Measurements from ENCODE around the gene TSGA10IP. TPM values are rescaled to one million over a fixed set of nuclear protein-coding genes. Genes with fewer than 3 reads are reported as not detected.

Gene TSGA10IP
- total RNA-seq, 1 experiment from 2014 or later = not detected

DNA sequence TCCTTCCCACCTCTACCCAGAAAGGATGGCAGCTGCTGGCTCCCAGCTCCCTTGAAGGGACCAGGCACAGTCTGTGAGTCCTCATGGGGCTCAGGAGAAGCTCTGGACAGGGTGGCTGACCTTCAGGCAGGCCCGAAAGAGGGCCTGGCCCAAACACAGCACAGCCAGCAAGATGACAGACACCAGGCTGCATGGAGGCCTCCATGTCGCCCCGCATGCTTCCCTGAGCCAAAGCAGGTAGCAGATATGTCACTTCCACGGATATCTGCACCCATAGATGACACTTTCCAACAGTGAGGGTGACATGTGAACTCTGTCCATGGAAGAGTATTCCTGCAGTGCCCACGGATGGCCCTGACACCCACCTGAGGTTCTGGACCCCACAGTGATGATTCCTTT is 38.3 kb downstream of the TSGA10IP start:
- Histone ChIP-seq H3K9me2 (ENCODE audit: insufficient read depth) (no peaks in the 10 kb centered on the region), H3K4me3 (replicated peaks in 1 of 2; ENCODE audit: low read depth in 1 of 2, low read length in 2 of 2) (no peak overlapping the region), H3K4me1 (ENCODE audit: control insufficient read depth in 1 of 2, insufficient read depth in 2 of 2, low read length in 2 of 2) (no peaks in the 10 kb centered on the region), H3K9ac (ENCODE audit: low read length) (no peak overlapping the region), H4K20me1 (ENCODE audit: insufficient read depth) (no peaks in the 10 kb centered on the region), H3K9me3 (ENCODE audit: control insufficient read depth in 1 of 2, insufficient read depth in 1 of 2, low read depth in 1 of 2, low read length in 2 of 2) (no peaks in the 10 kb centered on the region), H2AFZ (ENCODE audit: low read depth, low read length, poor library complexity, severe bottlenecking) (no peak overlapping the region), H3K36me3 (ENCODE audit: control insufficient read depth in 1 of 2, insufficient read depth in 2 of 2, low read length in 2 of 2) (peaks cover 0 to 4% of the 10 kb centered on the region in 2 experiments; a peak in 1 of 4 replicates), H3K27ac (ENCODE audit: low read depth, low read length) (no peak overlapping the region), H3K27me3 (ENCODE audit: insufficient read depth, low read length) (no peaks in the 10 kb centered on the region), H3K79me2 (ENCODE audit: insufficient read depth, low read length) (no peaks in the 10 kb centered on the region), H3K4me2 (ENCODE audit: low read length) (no peak overlapping the region)
- intact Hi-C loops (cut with micrococcal nuclease) = no loop called here
- ATAC-seq (no peak), DNase-seq (ENCODE audit: low read depth, low spot score) (no peak)
- TF ChIP-seq, protein P1, sequence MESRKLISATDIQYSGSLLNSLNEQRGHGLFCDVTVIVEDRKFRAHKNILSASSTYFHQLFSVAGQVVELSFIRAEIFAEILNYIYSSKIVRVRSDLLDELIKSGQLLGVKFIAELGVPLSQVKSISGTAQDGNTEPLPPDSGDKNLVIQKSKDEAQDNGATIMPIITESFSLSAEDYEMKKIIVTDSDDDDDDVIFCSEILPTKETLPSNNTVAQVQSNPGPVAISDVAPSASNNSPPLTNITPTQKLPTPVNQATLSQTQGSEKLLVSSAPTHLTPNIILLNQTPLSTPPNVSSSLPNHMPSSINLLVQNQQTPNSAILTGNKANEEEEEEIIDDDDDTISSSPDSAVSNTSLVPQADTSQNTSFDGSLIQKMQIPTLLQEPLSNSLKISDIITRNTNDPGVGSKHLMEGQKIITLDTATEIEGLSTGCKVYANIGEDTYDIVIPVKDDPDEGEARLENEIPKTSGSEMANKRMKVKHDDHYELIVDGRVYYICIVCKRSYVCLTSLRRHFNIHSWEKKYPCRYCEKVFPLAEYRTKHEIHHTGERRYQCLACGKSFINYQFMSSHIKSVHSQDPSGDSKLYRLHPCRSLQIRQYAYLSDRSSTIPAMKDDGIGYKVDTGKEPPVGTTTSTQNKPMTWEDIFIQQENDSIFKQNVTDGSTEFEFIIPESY (IDR thresholded peaks at IDR 0.05; ENCODE audit: extremely low read depth, insufficient replicate concordance, low read length) = no peak
- TF ChIP-seq SIN3A (IDR thresholded peaks at IDR 0.05; ENCODE audit: low read depth) (no peak), ZFX (IDR thresholded peaks at IDR 0.05) (no peak), ELF1 (IDR thresholded peaks at IDR 0.05; ENCODE audit: borderline replicate concordance, low read depth) (no peak)
- CTCF ChIA-PET = no interaction called here
- no TSS peak for BruUV-seq (replicated peaks)
- POLR2A ChIA-PET = no interaction called here
- RAD21 ChIA-PET (ENCODE audit: low non-redundant PET in 1 of 2, low total read pairs in 2 of 2, uncharacterized antibody in 2 of 2, unreplicated experiment in 2 of 2) = no interaction called here

DNA sequence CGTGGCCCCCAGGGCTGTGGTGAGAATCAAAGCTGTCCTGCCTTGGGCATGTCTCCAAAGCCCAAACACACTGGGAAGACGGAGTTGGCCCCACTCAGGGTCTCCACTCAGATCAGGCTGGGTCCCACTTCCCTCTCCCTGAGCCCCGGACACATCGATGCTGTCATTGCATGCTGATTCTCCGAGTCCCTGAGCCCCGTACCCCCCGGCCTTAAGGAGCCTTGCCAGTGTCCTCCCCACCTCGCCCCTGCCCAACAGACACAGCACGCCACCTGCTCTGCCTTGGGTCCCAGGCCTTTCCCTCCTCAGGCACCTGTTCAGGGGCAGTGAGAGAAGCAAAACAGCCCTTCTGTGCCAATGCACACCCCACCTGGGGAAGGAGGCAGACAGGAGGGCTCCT is 42.1 kb downstream of the TSGA10IP start:
- ATAC-seq (no peak), DNase-seq (ENCODE audit: low read depth, low spot score) (no peak)
- no peaks in the 10 kb centered on the region for H3K36me3 ChIP-seq (ENCODE audit: control insufficient read depth in 1 of 2, insufficient read depth in 2 of 2, low read length in 2 of 2)
- no peaks in the 10 kb centered on the region for H3K27me3 ChIP-seq (ENCODE audit: insufficient read depth, low read length)
- H3K4me3 ChIP-seq (replicated peaks in 1 of 2; ENCODE audit: low read depth in 1 of 2, low read length in 2 of 2) = no peak overlapping the region
- no peak overlapping the region for H3K27ac ChIP-seq (ENCODE audit: low read depth, low read length)
- H2AFZ ChIP-seq (ENCODE audit: low read depth, low read length, poor library complexity, severe bottlenecking) = no peak overlapping the region
- no peaks in the 10 kb centered on the region for H3K9me2 ChIP-seq (ENCODE audit: insufficient read depth)
- BruUV-seq (replicated peaks) = no TSS peak
- H3K79me2 ChIP-seq (ENCODE audit: insufficient read depth, low read length) = no peaks in the 10 kb centered on the region
- H3K9ac ChIP-seq (ENCODE audit: low read length) = no peak overlapping the region
- CTCF ChIA-PET = interaction anchor here (1.7 kb wide), 1 partner anchor 275 kb away, joined by 11 read pairs; the partner anchor contains the start of gene KAT5
- no peaks in the 10 kb centered on the region for H3K9me3 ChIP-seq (ENCODE audit: control insufficient read depth in 1 of 2, insufficient read depth in 1 of 2, low read depth in 1 of 2, low read length in 2 of 2)
- POLR2A ChIA-PET = interaction anchor here (1.5 kb wide), 1 partner anchor 96 kb away, joined by 7 read pairs; no protein-coding TSS in a partner anchor
- H3K4me2 ChIP-seq (ENCODE audit: low read length) = no peak overlapping the region
- no peaks in the 10 kb centered on the region for H4K20me1 ChIP-seq (ENCODE audit: insufficient read depth)
- RAD21 ChIA-PET (ENCODE audit: low non-redundant PET in 1 of 2, low total read pairs in 2 of 2, uncharacterized antibody in 2 of 2, unreplicated experiment in 2 of 2) = no interaction called here
- intact Hi-C loops (cut with micrococcal nuclease) = no loop called here
- peaks cover 0 to 8% of the 10 kb centered on the region in 2 experiments; a peak in 2 of 4 replicates for H3K4me1 ChIP-seq (ENCODE audit: control insufficient read depth in 1 of 2, insufficient read depth in 2 of 2, low read length in 2 of 2)
- TF ChIP-seq TCF7L2 (IDR thresholded peaks at IDR 0.05; ENCODE audit: borderline replicate concordance, extremely low read depth, insufficient read depth, insufficient read length) = no peak
- TF ChIP-seq YY1 (IDR thresholded peaks at IDR 0.05; ENCODE audit: extremely low read depth, insufficient replicate concordance, low read depth, low read length) = no peak
- no peak for TF ChIP-seq EGR1 (IDR thresholded peaks at IDR 0.05; ENCODE audit: low read depth)
- TF ChIP-seq, protein P2, sequence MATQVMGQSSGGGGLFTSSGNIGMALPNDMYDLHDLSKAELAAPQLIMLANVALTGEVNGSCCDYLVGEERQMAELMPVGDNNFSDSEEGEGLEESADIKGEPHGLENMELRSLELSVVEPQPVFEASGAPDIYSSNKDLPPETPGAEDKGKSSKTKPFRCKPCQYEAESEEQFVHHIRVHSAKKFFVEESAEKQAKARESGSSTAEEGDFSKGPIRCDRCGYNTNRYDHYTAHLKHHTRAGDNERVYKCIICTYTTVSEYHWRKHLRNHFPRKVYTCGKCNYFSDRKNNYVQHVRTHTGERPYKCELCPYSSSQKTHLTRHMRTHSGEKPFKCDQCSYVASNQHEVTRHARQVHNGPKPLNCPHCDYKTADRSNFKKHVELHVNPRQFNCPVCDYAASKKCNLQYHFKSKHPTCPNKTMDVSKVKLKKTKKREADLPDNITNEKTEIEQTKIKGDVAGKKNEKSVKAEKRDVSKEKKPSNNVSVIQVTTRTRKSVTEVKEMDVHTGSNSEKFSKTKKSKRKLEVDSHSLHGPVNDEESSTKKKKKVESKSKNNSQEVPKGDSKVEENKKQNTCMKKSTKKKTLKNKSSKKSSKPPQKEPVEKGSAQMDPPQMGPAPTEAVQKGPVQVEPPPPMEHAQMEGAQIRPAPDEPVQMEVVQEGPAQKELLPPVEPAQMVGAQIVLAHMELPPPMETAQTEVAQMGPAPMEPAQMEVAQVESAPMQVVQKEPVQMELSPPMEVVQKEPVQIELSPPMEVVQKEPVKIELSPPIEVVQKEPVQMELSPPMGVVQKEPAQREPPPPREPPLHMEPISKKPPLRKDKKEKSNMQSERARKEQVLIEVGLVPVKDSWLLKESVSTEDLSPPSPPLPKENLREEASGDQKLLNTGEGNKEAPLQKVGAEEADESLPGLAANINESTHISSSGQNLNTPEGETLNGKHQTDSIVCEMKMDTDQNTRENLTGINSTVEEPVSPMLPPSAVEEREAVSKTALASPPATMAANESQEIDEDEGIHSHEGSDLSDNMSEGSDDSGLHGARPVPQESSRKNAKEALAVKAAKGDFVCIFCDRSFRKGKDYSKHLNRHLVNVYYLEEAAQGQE (IDR thresholded peaks at IDR 0.05; ENCODE audit: low read depth) = no peak
- no peak for TF ChIP-seq ZFX (IDR thresholded peaks at IDR 0.05)
- no peak for TF ChIP-seq JUND (IDR thresholded peaks at IDR 0.05)
- no peak for TF ChIP-seq SP1 (IDR thresholded peaks at IDR 0.05; ENCODE audit: low read depth)
- no peak for TF ChIP-seq ELF1 (IDR thresholded peaks at IDR 0.05; ENCODE audit: borderline replicate concordance, low read depth)
- no peak for TF ChIP-seq FOSL1 (IDR thresholded peaks at IDR 0.05; ENCODE audit: low read depth)
- TF ChIP-seq RAD21 (IDR thresholded peaks at IDR 0.05; ENCODE audit: low read depth) = no peak
- TF ChIP-seq EZH2phosphoT487 (IDR thresholded peaks at IDR 0.05; ENCODE audit: borderline replicate concordance) = no peak
